ENCODE data around the gene FOXP1.

FOXP1 gene

DNA sequence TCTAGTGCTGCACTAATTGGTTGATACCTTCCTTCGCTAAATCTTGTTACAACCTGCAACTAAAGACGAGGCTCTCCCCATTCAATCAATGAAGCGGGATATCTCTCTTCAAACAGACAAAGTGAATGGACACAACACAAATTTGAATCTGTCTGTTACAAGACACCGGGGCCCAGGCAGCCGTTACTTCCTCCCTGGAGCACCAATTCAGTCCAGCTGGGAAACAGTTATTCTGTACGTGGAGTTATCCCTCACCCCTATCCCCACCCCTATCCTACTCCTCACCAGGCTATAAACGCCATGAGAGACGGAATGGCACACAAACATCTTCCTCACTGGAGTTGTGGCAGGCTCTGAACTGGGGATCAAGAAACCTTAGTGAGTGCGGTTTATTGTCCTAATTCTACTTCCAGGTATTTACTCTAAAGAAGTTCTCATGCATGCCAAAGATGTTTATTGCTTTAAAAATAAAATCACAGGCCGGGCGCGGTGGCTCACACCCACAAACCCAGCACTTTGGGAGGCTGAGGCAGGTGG, 181.8 kb downstream of the FOXP1 start:
- Histone ChIP-seq H3K4me3 (ENCODE audit: insufficient read depth, low read length, poor library complexity, severe bottlenecking) (no peak overlapping the region), H3K4me2 (ENCODE audit: low read depth, low read length, poor library complexity, severe bottlenecking) (no peak overlapping the region), H3K27me3 (ENCODE audit: low read length) (no peaks in the 10 kb centered on the region), H2AFZ (ENCODE audit: low read depth, low read length, severe bottlenecking) (no peak overlapping the region), H3K27ac (ENCODE audit: low read depth, low read length) (no peak overlapping the region), H3K79me2 (ENCODE audit: insufficient read depth, low read length) (no peaks in the 10 kb centered on the region), H3K9ac (ENCODE audit: low read length) (no peak overlapping the region), H3K9me2 (replicated peaks; ENCODE audit: insufficient read depth, low read length) (no peaks in the 10 kb centered on the region), H3F3A (ENCODE audit: insufficient read depth) (no peaks in the 10 kb centered on the region), H4K20me1 (ENCODE audit: low read depth, low read length) (no peaks in the 10 kb centered on the region), H3K9me3 (ENCODE audit: insufficient read depth, low read length) (no peaks in the 10 kb centered on the region), H3K36me3 (ENCODE audit: low read length) (no peaks in the 10 kb centered on the region)
- TF ChIP-seq, protein P1, sequence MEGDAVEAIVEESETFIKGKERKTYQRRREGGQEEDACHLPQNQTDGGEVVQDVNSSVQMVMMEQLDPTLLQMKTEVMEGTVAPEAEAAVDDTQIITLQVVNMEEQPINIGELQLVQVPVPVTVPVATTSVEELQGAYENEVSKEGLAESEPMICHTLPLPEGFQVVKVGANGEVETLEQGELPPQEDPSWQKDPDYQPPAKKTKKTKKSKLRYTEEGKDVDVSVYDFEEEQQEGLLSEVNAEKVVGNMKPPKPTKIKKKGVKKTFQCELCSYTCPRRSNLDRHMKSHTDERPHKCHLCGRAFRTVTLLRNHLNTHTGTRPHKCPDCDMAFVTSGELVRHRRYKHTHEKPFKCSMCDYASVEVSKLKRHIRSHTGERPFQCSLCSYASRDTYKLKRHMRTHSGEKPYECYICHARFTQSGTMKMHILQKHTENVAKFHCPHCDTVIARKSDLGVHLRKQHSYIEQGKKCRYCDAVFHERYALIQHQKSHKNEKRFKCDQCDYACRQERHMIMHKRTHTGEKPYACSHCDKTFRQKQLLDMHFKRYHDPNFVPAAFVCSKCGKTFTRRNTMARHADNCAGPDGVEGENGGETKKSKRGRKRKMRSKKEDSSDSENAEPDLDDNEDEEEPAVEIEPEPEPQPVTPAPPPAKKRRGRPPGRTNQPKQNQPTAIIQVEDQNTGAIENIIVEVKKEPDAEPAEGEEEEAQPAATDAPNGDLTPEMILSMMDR (IDR thresholded peaks at IDR 0.05; ENCODE audit: insufficient read depth, low read length, poor library complexity, severe bottlenecking), result no peak
- TF ChIP-seq EZH2phosphoT487 (conservative IDR thresholded peaks at IDR 0.05; ENCODE audit: low read length), result no peak

DNA sequence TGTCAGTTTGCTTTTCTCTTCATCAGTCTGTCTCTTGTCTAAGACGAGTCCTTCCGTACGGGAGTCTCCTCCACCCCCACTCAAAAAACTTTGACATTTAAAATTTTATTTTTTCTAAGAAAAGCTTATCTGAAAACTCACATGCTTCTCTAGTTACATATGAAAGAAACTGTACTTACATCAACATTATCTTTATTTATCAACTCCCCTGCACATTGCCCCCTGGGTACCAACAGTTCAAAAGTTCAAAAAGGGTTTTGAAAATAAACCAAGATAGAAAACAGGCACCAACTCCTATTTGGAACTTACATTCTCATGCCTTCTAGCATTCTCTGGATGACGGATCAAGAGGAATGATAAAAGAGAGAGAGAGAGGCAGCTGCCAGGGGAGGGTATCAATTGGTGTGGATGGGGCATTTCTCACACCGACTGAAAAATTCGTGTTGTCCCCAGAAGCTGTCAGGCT, 182.5 kb downstream of the FOXP1 start:
- no peaks in the 10 kb centered on the region for H4K20me1 ChIP-seq (ENCODE audit: low read depth, low read length)
- H3K4me2 ChIP-seq (ENCODE audit: low read depth, low read length, poor library complexity, severe bottlenecking), result no peak overlapping the region
- H3K4me3 ChIP-seq (ENCODE audit: insufficient read depth, low read length, poor library complexity, severe bottlenecking), result no peak overlapping the region
- no peaks in the 10 kb centered on the region for H3K79me2 ChIP-seq (ENCODE audit: insufficient read depth, low read length)
- H3K9ac ChIP-seq (ENCODE audit: low read length), result no peak overlapping the region
- no peaks in the 10 kb centered on the region for H3F3A ChIP-seq (ENCODE audit: insufficient read depth)
- no peaks in the 10 kb centered on the region for H3K9me2 ChIP-seq (replicated peaks; ENCODE audit: insufficient read depth, low read length)
- no peak overlapping the region for H2AFZ ChIP-seq (ENCODE audit: low read depth, low read length, severe bottlenecking)
- H3K36me3 ChIP-seq (ENCODE audit: low read length), result no peaks in the 10 kb centered on the region
- no peaks in the 10 kb centered on the region for H3K9me3 ChIP-seq (ENCODE audit: insufficient read depth, low read length)
- no peaks in the 10 kb centered on the region for H3K27me3 ChIP-seq (ENCODE audit: low read length)
- no peak overlapping the region for H3K27ac ChIP-seq (ENCODE audit: low read depth, low read length)
- TF ChIP-seq EZH2phosphoT487 (conservative IDR thresholded peaks at IDR 0.05; ENCODE audit: low read length), result no peak
- TF ChIP-seq, protein P1 (IDR thresholded peaks at IDR 0.05; ENCODE audit: insufficient read depth, low read length, poor library complexity, severe bottlenecking), result no peak

DNA sequence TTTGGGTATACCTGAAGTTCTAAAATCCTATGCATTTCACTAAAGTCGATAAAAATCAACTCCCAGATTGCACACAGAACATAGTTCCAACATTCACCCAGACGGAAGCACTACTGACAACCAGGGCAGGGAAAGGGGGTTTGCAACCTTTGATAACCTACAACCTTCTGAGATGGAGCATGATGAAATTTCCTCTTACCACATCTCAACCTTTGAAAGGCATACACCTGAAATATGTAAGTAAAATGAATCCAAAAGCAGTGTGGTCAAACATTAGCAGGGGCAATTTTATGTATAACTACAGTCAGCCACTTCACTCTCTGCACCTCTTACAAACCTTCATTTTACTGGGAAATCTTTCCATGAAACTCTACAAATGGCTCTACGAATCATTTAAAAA, 184.1 kb downstream of the FOXP1 start:
- H3K9me3 ChIP-seq (ENCODE audit: insufficient read depth, low read length), result no peaks in the 10 kb centered on the region
- no peak overlapping the region for H3K27ac ChIP-seq (ENCODE audit: low read depth, low read length)
- TF ChIP-seq EZH2phosphoT487 (conservative IDR thresholded peaks at IDR 0.05; ENCODE audit: low read length), result no peak
- TF ChIP-seq, protein P1 (IDR thresholded peaks at IDR 0.05; ENCODE audit: insufficient read depth, low read length, poor library complexity, severe bottlenecking), result no peak
- H3K36me3 ChIP-seq (ENCODE audit: low read length), result no peaks in the 10 kb centered on the region
- H3K4me2 ChIP-seq (ENCODE audit: low read depth, low read length, poor library complexity, severe bottlenecking), result no peak overlapping the region
- no peak overlapping the region for H3K4me3 ChIP-seq (ENCODE audit: insufficient read depth, low read length, poor library complexity, severe bottlenecking)
- no peak overlapping the region for H3K9ac ChIP-seq (ENCODE audit: low read length)
- no peaks in the 10 kb centered on the region for H3K9me2 ChIP-seq (replicated peaks; ENCODE audit: insufficient read depth, low read length)
- no peaks in the 10 kb centered on the region for H3K27me3 ChIP-seq (ENCODE audit: low read length)
- no peaks in the 10 kb centered on the region for H3K79me2 ChIP-seq (ENCODE audit: insufficient read depth, low read length)
- no peaks in the 10 kb centered on the region for H4K20me1 ChIP-seq (ENCODE audit: low read depth, low read length)
- no peaks in the 10 kb centered on the region for H3F3A ChIP-seq (ENCODE audit: insufficient read depth)
- no peak overlapping the region for H2AFZ ChIP-seq (ENCODE audit: low read depth, low read length, severe bottlenecking)

Measured in SU-DHL-6 (cell line).